ENCODE data around the gene FCN3. TPM values are rescaled to one million over a fixed set of nuclear protein-coding genes. Genes with fewer than 3 reads are reported as not detected.
"Not testable (repeated sequence)": the region's sequence is repeated elsewhere in the genome, so short reads cannot be mapped to it uniquely, and the experiment has no call there.

FCN3 gene
- total RNA-seq, 1 donor from 2014 or later = not detected

DNA sequence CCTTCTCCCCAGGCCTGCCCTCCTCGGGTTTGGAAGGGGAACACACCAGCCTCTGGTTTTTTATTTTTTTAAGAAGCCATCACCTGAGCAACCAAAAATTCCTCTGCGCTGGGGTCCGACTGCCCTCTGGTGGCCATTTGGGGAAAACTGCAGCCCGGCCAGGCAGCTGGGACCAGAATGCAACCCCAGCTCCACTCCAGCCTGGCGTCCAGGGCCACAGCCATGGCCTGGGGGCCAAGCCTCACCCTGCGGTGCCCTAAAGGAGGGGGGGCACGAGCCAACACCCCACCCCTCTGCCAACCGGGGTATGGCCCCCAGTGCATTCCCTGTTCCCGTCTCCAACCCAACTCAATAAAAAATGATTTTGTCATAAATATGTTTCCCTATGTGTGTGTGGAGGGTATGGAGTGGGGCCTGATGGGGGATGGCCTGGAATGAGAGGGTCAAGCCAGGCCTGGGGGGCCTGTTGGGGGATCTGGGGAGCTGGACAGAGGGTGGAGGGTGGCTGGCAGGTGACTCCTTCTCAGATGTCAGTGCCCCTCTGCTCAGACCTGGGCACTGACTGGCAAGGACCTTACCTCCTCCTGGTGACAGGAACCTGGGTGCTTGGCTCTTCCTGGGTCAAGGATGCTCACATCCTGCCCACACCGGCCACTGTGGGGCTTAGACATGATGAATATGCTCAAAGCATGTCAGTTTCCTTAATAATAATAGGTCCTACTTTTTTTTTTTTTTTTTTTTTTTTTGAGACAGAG is 21.0 kb upstream of the FCN3 start:
- DNase-seq (ENCODE audit: low spot score) = peak; percentile 74
- H3K36me3 Mint-ChIP-seq (ENCODE audit: low read depth) = no peaks in the 10 kb centered on the region
- intact Hi-C loops (cut with micrococcal nuclease) = loop anchor here (1.0 to 10.0 kb wide), 4 partner anchors 38 to 281 kb away; no protein-coding TSS in a partner anchor
- peaks cover 8% of the 10 kb centered on the region for H3K4me1 Mint-ChIP-seq (ENCODE audit: low read depth)
- no peak overlapping the region for H3K27ac Mint-ChIP-seq
- H3K27me3 Mint-ChIP-seq (ENCODE audit: insufficient read depth) = peaks cover 5% of the 10 kb centered on the region
- H3K4me3 Mint-ChIP-seq = no peak overlapping the region
- H3K9me3 Mint-ChIP-seq = no peaks in the 10 kb centered on the region

- peaks cover 7% of the 10 kb centered on the region for H3K27me3 Mint-ChIP-seq (ENCODE audit: insufficient read depth)
- H3K4me3 Mint-ChIP-seq = peak overlapping the region; percentile 11
- no peak overlapping the region for H3K27ac Mint-ChIP-seq
- H3K4me1 Mint-ChIP-seq (ENCODE audit: low read depth) = peaks cover 8% of the 10 kb centered on the region
- intact Hi-C loops (cut with micrococcal nuclease) = loop anchor here (1.0 to 10.0 kb wide), 4 partner anchors 38 to 280 kb away; no protein-coding TSS in a partner anchor
- no peaks in the 10 kb centered on the region for H3K36me3 Mint-ChIP-seq (ENCODE audit: low read depth)
- DNase-seq (ENCODE audit: low spot score) = no peak
- no peaks in the 10 kb centered on the region for H3K9me3 Mint-ChIP-seq
Observed at GRCh38 chr1:27394925-27395324, 20.3 kb upstream of the FCN3 start.

DNA sequence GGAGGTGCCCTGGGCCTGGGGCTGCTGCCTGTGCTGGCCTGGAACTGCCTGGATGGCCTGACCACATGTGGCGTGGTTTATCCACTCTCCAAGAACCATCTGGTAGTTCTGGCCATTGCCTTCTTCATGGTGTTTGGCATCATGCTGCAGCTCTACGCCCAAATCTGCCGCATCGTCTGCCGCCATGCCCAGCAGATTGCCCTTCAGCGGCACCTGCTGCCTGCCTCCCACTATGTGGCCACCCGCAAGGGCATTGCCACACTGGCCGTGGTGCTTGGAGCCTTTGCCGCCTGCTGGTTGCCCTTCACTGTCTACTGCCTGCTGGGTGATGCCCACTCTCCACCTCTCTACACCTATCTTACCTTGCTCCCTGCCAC is 19.6 kb upstream of the FCN3 start:
- DNase-seq (ENCODE audit: low spot score) = no peak
- Mint-ChIP-seq H3K9me3 (no peaks in the 10 kb centered on the region), H3K4me3 (peak overlapping the region; percentile 65), H3K27ac (no peak overlapping the region), H3K36me3 (ENCODE audit: low read depth) (no peaks in the 10 kb centered on the region), H3K4me1 (ENCODE audit: low read depth) (peaks cover 8% of the 10 kb centered on the region), H3K27me3 (ENCODE audit: insufficient read depth) (peaks cover 9% of the 10 kb centered on the region)
- intact Hi-C loops (cut with micrococcal nuclease) = loop anchor here (10.0 kb wide), 1 partner anchor 279 kb away; no protein-coding TSS in a partner anchor

DNA sequence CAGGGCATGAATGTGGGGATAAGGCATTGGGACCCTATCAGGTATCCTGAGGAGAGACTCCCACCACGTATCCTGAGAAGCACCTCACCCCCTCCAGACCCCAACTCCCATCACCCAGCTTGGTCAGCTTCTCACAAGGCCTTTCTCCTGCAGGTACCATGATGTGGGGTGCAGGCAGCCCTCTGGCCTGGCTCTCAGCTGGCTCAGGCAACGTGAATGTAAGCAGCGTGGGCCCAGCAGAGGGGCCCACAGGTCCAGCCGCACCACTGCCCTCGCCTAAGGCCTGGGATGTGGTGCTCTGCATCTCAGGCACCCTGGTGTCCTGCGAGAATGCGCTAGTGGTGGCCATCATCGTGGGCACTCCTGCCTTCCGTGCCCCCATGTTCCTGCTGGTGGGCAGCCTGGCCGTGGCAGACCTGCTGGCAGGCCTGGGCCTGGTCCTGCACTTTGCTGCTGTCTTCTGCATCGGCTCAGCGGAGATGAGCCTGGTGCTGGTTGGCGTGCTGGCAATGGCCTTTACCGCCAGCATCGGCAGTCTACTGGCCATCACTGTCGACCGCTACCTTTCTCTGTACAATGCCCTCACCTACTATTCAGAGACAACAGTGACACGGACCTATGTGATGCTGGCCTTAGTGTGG is 19.1 kb upstream of the FCN3 start:
- Mint-ChIP-seq H3K4me1 (ENCODE audit: low read depth) (peaks cover 8% of the 10 kb centered on the region), H3K9me3 (no peaks in the 10 kb centered on the region), H3K27ac (no peak overlapping the region), H3K4me3 (peak overlapping the region; percentile 82), H3K36me3 (ENCODE audit: low read depth) (no peaks in the 10 kb centered on the region), H3K27me3 (ENCODE audit: insufficient read depth) (peaks cover 9% of the 10 kb centered on the region)
- DNase-seq (ENCODE audit: low spot score) = no peak
- intact Hi-C loops (cut with micrococcal nuclease) = loop anchor here (10.0 kb wide), 1 partner anchor 279 kb away; no protein-coding TSS in a partner anchor

GRCh38 chr1:27392778-27393635 is 18.4 kb upstream of the FCN3 start:
- intact Hi-C loops (cut with micrococcal nuclease) = loop anchor here (1.0 to 10.0 kb wide), 7 partner anchors 28 to 332 kb away; partner anchors contain the start of genes FAM76A, TMEM222 and WDTC1
- Mint-ChIP-seq H3K4me3 (peak overlapping the region; percentile 82), H3K27ac (peak overlapping the region; percentile 61), H3K27me3 (ENCODE audit: insufficient read depth) (peaks cover 9% of the 10 kb centered on the region), H3K36me3 (ENCODE audit: low read depth) (no peaks in the 10 kb centered on the region), H3K4me1 (ENCODE audit: low read depth) (peaks cover 12% of the 10 kb centered on the region), H3K9me3 (no peaks in the 10 kb centered on the region)
- DNase-seq (ENCODE audit: low spot score) = no peak

- Mint-ChIP-seq H3K4me1 (ENCODE audit: low read depth) (peaks cover 12% of the 10 kb centered on the region), H3K4me3 (peak within 1 kb of the TSS; percentile 82), H3K36me3 (ENCODE audit: low read depth) (no peaks in the 10 kb centered on the region), H3K27me3 (ENCODE audit: insufficient read depth) (peaks cover 12% of the 10 kb centered on the region), H3K27ac (peak within 1 kb of the TSS; percentile 93), H3K9me3 (no peaks in the 10 kb centered on the region)
- DNase-seq (ENCODE audit: low spot score) = peak; percentile 91
- intact Hi-C loops (cut with micrococcal nuclease) = loop anchor here (1.0 to 10.0 kb wide), 7 partner anchors 27 to 333 kb away; partner anchors contain the start of genes FAM76A, TMEM222 and WDTC1
Observed at GRCh38 chr1:27392096-27392777, 17.6 kb upstream of the FCN3 start, which contains the start of gene GPR3. Gene GPR3, plus strand, starts transcription at chr1:27392622. Its CDS starts 1,177 bp downstream, at chr1:27393799.

DNA sequence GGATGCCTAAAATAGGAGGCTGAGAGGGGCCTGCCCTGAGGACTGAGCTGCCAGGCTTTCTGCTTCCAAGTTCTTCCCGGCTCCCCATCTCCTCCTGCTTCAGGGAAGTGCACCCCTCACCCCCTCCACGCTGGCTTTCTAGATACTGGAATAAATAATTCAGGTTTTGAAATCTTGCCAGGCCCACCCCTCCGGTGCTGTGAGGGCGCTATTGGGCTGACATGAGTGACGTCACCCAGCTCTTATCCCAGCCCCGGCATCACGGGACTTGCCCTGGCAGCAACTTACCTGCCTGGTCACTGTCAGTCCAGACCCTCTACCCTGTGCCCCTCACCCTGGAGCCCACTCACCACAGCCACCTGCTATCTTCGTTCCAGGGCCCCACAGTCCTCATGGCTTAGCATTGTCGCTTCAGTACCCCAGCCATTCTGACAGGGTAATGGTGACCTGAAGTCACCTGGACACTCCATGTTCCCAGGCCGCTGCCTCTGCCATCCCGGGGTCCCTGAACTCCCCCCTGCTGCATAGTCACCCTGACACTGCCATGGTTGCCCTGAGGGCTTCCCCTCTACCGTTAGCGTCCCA is 17.0 kb upstream of the FCN3 start:
- Mint-ChIP-seq H3K9me3 (no peaks in the 10 kb centered on the region), H3K36me3 (ENCODE audit: low read depth) (no peaks in the 10 kb centered on the region), H3K4me3 (peak overlapping the region; percentile 79), H3K27ac (peak overlapping the region; percentile 93), H3K27me3 (ENCODE audit: insufficient read depth) (peaks cover 12% of the 10 kb centered on the region), H3K4me1 (ENCODE audit: low read depth) (peaks cover 12% of the 10 kb centered on the region)
- DNase-seq (ENCODE audit: low spot score) = no peak
- intact Hi-C loops (cut with micrococcal nuclease) = loop anchor here (1.0 to 10.0 kb wide), 7 partner anchors 26 to 334 kb away; partner anchors contain the start of genes FAM76A, TMEM222 and WDTC1

- Mint-ChIP-seq H3K4me3 (no peak overlapping the region), H3K27me3 (ENCODE audit: insufficient read depth) (peaks cover 15% of the 10 kb centered on the region), H3K9me3 (no peaks in the 10 kb centered on the region), H3K27ac (no peak overlapping the region), H3K4me1 (ENCODE audit: low read depth) (peaks cover 12% of the 10 kb centered on the region), H3K36me3 (ENCODE audit: low read depth) (no peaks in the 10 kb centered on the region)
- intact Hi-C loops (cut with micrococcal nuclease) = loop anchor here (1.0 to 2.0 kb wide), 4 partner anchors 31 to 344 kb away; no protein-coding TSS in a partner anchor
- peak; percentile 57 for DNase-seq (ENCODE audit: low spot score)
Observed at GRCh38 chr1:27388337-27389005, 13.8 kb upstream of the FCN3 start.

DNA sequence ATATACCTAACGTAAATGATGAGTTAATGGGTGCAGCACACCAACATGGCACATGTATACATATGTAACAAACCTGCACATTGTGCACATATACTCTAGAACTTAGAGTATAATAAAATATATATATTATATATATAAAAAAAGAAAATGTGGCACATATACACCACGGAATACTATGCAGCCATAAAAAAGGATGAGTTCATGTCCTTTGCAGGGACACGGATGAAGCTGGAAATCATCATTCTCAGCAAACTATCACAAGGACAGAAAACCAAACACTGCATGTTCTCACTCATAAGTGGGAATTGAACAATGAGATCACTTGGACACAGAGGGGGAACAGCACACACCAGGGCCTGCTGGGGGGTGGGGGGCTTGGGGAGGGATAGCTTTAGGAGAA is 10.2 kb upstream of the FCN3 start:
- H3K36me3 Mint-ChIP-seq (ENCODE audit: low read depth); DNase-seq (ENCODE audit: low spot score); intact Hi-C loops (cut with micrococcal nuclease); H3K4me3 Mint-ChIP-seq; H3K9me3 Mint-ChIP-seq; H3K27ac Mint-ChIP-seq; H3K4me1 Mint-ChIP-seq (ENCODE audit: low read depth): not testable (repeated sequence)
- H3K27me3 Mint-ChIP-seq (ENCODE audit: insufficient read depth) = peaks cover 15% of the 10 kb centered on the region

GRCh38 chr1:27383661-27384060 is 9.0 kb upstream of the FCN3 start:
- intact Hi-C loops (cut with micrococcal nuclease) = loop anchor here (1.0 kb wide), 1 partner anchor 18 kb away; no protein-coding TSS in a partner anchor
- Mint-ChIP-seq H3K36me3 (ENCODE audit: low read depth) (no peaks in the 10 kb centered on the region), H3K27me3 (ENCODE audit: insufficient read depth) (peaks cover 14% of the 10 kb centered on the region), H3K9me3 (no peaks in the 10 kb centered on the region), H3K27ac (no peak overlapping the region), H3K4me1 (ENCODE audit: low read depth) (peaks cover 3% of the 10 kb centered on the region), H3K4me3 (no peak overlapping the region)
- DNase-seq (ENCODE audit: low spot score) = no peak

GRCh38 chr1:27383039-27383605 is 8.5 kb upstream of the FCN3 start, which contains the start of gene CD164L2:
Gene CD164L2, minus strand, starts transcription at chr1:27383333. Its CDS starts 94 bp downstream, at chr1:27383239.
- no peak within 1 kb of the TSS for H3K4me3 Mint-ChIP-seq

More at GRCh38 chr1:27383039-27383605, 8.5 kb upstream of the FCN3 start, which contains the start of gene CD164L2:
- H3K27ac Mint-ChIP-seq = no peak within 1 kb of the TSS
- peaks cover 14% of the 10 kb centered on the region for H3K27me3 Mint-ChIP-seq (ENCODE audit: insufficient read depth)
- no peaks in the 10 kb centered on the region for H3K9me3 Mint-ChIP-seq
- intact Hi-C loops (cut with micrococcal nuclease) = loop anchor here (1.0 kb wide), 1 partner anchor 18 kb away; no protein-coding TSS in a partner anchor
- no peaks in the 10 kb centered on the region for H3K4me1 Mint-ChIP-seq (ENCODE audit: low read depth)
- H3K36me3 Mint-ChIP-seq (ENCODE audit: low read depth) = no peaks in the 10 kb centered on the region
- DNase-seq (ENCODE audit: low spot score) = peak; percentile 46

Data from activated T-helper 1 cell treated with anti-CD3 and anti-CD28 coated beads, Interleukin-12 subunit alpha, Interleukin-12 subunit beta, Interleukin-2, Interleukin-4 antibody, amounts not matched to agents 30 ng/mL and 10 ng/mL and 1 ng/mL, durations not matched to agents 14 hours and 24 hours and 36 hours (primary cell).